HG02623 (cell line): Measurements from ENCODE around the gene CARS1.

Source experiments
- ATAC-seq: cut with Tn5 transposase; IDR thresholded peaks from one replicate; pipeline ENCODE4 v1.9.1; 2021; ENCODE audit warnings: moderate library complexity; ENCODE audit not compliant: unreplicated experiment

CARS1 gene

DNA sequence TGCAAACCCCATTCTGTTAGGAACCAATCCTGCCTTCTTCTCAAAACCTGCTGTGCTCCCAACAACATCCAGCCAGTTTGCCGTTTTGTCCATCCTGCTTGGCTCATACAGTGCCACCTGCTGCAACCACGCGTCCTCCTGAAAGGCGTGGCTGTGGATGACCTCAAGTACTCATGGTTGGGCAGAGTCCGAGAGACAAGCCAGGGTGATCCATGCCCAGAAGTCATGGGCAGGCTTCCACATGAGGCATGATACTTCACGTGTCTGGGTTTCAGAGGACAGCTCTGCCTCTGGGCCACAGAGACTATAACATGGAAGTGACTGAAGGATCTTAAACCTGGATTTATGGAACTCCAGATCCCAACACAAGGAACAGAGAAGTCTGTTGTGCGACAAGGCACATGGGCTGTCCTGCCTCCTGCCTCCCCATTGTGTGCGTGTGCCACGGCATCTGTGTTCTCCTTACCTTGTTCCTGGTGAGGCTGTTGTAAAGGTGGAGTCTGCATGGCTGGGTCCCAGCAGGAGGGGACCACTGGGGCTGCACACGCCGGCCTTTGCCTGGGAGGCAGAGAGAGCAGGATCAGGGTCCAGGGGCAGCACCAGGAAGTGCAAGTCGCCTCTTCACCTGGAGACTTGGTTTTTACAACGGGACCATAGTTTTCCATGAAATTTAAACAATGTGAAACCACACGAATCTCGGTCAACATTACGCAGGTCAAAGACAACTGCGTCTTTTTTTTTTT is 15.4 kb downstream of the CARS1 start:
- no peak for ATAC-seq

DNA sequence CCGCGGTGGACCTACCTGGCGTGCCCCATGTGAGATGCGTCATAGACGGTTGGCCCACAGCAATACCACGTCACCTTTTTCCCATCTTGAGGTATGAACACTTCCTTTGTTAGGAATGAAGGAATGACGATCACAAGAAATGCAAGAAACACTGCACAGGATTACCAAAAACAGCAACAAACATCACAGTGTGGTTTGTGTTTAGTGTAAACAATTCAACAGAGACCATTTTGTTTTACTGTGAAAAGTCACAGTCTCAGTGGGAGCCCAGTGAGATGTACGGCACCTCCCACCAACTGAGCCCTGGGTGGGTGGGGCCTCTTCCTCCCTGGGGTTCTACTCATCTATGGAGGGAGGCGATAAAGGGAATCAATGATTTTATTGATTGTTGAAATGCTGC is 16.3 kb downstream of the CARS1 start:
- ATAC-seq, result no peak

DNA sequence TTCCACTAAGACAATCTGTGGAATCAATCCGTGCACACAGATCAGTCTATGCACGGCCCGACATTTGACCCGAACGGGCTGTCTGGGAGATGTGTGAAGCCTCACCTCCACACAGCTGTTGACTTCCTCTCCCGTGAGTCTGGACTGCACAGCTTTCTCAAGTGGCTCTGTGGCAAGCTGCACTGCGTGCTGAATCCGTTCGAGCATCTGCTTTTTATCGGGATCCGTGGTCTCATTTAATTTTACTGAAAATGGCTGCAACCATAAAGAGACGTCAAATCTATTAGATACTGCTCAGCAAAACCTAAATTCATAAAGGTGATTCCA is 19.3 kb downstream of the CARS1 start:
- ATAC-seq, result no peak

DNA sequence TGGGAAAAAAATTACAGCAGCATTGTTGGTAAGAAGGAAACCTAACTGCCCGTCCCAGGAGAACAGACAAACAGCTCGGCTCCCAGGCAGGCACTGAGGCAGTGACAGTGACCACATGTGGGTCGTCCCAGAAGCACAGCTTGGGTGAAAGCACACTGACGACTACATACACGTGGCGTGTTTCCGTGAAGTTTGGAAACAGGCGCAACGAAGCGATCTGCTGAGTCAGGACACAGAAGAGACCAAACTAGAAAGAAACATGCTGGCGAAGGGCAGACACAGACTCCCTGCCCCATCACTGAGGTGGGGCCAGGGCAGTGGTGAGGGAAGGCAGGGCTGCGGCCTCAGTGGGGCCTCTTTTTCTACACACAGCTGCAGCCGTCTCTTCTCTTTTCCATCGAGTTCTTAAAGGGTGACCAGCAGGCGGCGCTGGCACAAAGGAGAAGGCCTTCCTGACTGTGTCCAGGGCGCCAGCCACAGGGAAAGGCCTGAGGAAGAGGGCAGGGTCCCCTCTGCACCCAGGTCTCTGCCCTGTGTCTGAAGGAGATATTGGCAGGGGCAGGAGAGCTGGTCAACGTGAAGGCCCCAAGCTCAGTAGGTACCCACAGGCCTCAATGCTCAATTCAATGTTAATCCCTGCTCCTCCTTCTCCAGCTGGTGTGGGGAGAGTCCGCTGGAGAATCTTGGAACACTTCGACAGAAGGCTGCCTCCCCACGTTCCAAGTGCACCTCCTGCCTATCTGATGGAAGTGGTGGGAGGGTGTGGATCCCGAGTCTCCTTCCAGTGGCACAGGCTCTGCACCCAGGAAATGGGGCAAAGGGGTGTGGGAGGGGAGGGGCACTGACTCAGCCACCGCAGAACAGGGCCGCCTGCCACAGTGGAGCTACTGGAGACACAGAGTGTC is 19.9 kb downstream of the CARS1 start:
- no peak for ATAC-seq

DNA sequence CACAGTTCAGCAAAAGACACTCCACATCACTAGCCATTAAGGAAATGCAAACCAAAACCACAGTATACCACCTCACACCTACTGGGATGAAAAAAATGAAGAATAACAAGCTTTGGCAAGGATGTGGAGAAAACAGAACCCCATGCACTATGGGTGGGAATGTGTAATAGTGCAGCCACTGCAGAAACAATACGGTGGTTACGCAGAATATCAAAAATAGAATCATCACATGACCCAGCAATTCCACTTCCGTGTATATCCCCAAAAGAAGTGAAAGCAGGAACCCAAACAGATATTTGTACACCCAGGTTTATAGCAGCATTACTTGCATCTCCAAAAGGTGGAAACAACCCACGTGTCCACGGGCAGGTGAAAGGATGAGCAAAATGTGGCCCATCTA is 20.8 kb downstream of the CARS1 start:
- ATAC-seq, result no peak

DNA sequence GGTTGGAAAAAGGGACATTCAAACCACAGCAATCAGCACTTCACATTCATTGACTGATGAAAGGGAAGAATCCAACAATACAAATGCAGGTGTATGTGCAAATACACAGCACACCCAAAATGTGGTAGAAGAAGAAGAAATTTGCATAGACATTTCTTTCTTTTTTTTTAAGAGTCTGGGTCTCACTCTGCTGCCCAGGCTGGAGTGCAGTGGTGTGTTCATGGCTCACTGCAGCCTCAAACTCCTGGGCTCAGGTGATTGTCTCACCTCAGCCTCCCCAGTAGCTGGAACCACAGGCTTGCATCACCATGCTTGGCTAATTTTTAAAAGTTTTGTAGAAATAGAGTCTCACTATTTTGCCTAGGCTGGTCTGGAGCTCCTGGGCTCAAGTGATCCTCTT is 21.9 kb downstream of the CARS1 start:
- no peak for ATAC-seq

DNA sequence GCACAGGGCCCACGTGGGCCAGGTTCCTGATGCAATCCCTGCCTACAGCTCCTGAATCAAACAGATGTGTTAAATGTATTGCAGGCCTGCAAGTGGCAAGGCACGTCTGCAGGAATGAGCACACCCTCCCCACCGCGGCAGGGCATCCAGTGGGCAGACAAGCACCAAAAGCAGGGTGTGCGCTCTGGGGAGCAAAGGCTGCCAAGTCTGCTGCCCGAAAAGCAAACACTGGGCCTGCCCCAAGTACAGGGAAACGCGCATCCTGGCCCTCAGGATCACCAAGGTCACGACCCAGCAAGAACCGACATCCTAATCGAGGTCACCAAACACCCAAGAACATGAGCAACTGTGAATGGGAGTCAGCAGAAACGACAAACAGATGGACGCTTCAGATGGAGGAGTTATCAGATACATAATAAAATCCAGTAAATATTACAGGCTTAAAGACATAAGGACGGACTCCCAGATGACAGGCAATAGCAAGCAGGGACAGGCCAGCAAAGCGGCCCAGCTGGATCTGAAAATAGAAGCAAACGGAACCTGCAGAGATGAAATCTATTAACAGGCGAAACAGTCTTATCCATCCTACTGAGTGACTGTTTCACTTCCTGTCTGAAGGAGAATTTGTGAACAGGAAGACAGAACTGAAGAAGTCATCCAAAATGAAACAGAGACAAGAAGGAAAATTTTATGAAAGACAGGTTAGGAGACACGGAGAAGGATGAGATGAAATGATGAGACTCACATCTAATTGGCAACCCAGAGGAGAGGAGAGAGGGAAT is 26.7 kb downstream of the CARS1 start:
- ATAC-seq, result no peak

DNA sequence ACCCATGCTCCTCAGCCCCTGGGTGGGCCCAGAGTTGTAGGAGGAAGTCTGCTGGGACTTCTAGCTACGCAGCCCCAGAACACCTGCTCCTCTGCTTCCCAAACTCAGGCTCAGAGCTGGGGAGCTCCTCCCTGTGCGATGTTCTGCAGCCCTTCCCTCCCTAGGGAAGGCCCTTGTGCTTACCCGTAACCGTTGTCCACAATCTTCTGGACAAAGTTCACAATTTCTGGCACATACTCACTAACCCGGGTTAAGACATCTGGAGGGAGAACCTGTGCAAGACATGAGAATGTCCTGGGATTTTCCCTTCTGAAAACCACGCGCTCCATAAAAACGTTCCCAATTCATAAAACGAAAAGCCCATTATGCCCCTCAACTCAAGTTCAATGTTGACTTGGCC is 28.4 kb downstream of the CARS1 start:
- ATAC-seq, result no peak

DNA sequence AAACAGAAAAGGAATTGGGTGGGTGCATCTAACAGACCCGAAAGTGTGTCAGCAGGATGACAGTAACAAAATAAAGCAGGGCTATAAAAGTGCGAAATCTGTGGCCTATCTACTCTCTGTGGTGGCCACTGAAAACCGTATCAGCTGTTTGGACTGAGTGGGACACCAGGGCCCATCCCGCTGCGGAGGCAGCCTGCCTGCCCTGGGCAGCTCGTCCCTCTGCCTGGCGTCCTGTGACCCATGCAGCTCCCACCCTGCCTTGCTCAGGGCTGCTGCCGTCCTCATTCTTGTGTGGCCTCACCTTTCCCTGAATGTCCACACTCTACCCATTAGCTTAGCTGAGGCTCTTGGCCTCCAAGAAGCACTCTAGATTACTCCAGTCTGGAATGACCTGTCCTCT is 30.4 kb downstream of the CARS1 start:
- ATAC-seq, result no peak

DNA sequence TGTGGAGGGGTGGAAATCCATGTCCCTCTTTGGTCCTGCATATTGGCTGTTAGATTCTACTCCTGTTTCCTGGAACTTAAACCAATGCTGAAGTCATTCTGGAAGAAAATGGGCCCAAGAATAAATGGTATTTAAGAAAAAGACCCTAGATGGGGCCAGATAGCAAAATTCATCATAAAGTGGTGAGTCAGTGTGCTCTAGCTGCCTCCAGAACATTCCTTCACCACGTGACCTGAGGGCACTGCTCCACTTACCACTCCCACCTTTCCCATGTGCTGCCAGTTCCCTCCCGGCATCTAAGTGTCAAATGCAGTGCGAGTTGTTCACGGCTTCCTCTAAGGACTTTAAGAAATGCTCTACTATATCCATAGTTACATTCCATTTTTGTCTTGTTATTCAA is 34.2 kb downstream of the CARS1 start:
- no peak for ATAC-seq

DNA sequence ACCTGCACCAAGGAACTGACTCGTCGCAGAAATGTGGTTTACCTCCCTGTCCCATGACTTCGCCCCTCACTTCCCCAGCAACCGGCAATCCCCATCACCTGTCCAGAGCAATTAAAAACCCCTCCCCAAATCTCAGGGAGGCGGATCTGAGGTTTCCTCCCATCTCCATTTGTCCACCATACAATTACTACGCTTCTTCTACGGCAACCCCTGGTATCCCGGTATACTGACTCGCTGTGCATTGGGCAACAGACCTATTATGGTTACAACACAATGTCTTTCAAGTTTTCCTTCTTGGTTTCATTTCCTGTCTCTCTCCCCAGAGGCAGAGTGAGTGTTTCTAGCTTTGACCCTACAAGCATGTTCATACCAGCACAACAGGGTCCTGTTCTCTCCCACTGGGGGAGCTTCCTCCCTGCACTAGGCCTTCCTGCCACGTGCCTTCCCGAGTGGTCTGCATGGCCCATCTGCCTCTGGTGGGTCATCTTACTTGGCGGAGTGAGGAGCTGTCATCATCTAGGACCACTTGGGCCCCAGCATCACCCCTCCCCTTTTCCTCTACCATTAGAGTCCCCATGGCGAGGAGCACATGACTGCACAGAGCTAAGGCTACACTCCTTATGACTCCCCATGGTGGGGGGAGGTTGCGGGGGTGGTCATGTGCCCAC is 34.8 kb downstream of the CARS1 start:
- peak; percentile 40 for ATAC-seq

DNA sequence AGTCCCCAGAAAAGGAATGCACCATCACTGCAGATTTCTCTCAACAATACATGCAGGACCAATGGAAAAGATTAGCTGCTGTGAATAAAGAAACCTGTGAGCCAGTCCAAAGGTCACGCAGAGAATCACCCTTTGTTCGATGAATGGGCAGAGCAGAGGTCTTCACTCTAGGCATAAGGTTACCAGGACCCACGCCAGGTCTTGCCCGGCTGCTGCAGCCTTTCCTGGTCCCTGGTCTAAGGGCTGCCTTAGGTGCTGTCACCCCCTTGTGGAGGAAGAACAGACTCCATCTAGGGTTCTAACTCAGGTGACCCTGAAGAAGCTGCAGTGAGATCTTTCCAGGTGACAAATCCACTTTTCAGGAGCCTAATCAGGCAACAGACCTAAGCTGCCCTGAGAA is 36.1 kb downstream of the CARS1 start:
- no peak for ATAC-seq

DNA sequence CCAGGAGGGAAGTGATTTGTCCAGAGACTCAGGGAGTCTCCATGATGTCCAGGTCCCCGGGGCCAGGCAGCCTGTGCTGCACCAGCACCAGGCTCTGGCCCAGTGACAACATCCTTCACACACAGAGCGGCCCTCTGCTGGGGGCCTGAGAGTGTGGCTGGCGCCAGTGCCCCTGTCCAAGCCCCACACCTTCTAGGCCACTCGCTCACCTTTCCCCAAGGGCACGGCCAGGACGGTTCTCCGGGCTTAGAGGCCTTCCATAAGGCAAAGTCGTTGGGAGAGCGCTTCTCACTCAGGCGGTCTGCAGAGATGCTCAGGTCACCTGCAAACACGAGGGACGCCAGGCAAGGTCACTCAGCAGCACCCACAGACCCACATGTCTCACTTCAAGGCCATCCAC is 37.2 kb downstream of the CARS1 start:
- ATAC-seq, result no peak

DNA sequence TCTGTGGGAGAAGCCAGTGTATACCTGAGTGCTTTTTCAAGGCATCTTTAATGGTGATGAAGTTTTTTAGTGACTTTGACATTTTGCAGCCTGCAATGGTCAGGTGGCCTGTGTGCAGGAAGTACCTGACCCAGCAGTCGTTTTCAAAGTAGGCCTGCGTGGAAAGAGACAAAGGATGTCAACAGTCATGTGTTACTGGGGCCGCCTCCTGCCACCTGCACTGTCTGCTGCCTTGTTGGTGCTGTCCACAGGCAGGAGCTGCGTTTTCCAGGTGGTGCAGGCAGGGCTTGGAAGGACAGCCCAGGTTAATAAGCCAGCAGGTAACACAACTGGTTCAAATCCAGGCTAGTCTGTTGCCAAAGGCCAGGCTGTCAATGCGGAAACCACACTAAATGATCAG is 38.6 kb downstream of the CARS1 start:
- ATAC-seq, result no peak

DNA sequence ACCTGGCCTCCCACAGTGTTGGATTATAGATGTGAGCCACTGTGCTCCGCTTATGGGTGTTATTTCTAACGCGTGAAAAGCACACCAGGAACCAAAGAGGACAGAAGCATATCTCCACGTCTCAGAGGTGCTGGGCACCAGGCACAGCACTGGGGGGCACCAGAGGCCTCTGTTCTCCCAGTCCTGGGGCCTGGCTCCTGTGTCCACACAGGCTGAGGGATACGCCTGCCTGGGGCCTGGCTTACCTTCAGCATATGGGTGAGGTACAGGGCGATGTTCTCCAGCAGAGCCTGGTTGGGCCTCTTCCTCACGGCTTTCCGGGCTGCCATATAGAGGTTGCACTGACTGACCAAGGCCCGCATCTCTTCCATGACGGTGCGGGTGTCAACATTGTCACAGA is 40.4 kb downstream of the CARS1 start:
- no peak for ATAC-seq

DNA sequence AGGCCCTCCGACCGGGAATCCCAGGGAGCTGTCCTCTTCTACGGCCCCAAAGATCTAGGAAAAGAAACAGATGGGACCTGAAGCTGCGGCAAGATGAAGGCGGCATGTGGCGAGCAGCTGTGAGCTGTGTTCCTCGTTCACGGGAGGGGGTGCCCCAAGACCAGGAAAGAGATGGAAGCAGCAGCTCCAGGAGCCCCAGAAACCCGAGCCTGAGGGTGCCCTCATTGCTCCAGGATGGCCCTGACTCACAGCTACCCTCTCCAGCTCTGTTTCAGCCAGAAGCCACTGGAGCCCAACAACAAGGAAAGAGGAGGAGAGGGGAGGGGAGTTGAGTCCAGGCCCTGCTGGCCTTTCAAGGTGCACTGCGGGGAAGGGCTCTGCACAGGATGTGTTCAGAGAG is 41.4 kb downstream of the CARS1 start:
- no peak for ATAC-seq

DNA sequence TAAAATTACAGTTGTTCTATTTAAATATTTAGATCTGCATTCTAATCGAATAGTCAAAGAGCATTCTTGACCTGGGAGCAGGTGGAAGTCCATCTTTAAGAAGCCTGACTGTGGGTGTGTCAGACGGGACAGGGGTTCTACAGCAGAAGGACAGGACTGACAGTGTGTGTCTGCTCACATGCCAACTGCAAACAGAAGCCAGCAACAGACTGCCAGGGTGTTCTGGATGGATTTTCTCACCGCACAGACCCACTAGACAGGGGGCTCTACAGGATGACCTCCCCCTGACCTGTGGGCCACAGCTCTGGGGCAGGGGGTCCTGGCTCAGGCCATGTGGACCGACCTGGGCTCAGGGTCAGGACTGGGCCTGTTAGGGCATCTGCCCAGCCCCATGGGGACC is 42.3 kb downstream of the CARS1 start:
- no peak for ATAC-seq

DNA sequence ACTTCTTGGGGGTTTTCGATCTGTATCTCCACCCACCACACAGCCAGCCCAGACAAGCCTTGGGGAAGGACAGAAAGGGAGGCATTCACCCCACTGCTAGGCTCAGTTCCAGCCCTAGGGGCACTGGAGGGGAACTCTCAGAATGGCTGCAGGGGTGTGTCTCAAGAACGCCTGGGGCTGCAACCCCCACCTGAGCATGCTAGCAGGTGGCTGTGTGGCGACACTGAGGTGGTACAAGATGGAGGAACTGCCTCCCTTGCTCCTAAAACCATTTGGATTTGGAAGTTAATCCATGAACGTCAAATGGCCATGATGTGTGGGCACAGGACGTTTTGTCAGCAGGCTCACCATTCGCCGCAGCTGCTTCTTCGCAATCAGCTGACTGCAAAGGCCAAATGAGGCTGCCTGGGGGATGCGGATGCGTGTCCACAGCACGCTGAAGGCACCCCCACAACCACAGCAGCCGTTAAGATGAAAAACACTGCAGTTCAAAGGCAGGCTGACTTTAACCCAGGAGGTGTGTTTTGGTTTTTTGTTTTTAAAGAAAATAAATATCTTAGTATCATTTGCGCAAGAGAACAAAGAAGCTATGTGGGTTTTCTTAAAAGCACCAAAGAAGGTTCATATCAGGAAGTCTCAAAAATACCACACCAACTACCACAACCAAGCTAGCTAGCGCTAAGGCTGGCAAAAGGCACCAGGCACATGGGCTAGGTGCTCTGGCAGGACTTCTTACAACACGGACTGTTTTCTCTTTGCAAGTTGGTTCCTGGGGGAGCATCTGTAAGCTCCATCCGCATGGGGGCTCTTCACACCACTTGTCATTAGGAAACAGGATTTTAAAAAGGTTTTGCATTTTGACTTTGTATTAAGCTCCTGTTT is 42.9 kb downstream of the CARS1 start:
- no peak for ATAC-seq

DNA sequence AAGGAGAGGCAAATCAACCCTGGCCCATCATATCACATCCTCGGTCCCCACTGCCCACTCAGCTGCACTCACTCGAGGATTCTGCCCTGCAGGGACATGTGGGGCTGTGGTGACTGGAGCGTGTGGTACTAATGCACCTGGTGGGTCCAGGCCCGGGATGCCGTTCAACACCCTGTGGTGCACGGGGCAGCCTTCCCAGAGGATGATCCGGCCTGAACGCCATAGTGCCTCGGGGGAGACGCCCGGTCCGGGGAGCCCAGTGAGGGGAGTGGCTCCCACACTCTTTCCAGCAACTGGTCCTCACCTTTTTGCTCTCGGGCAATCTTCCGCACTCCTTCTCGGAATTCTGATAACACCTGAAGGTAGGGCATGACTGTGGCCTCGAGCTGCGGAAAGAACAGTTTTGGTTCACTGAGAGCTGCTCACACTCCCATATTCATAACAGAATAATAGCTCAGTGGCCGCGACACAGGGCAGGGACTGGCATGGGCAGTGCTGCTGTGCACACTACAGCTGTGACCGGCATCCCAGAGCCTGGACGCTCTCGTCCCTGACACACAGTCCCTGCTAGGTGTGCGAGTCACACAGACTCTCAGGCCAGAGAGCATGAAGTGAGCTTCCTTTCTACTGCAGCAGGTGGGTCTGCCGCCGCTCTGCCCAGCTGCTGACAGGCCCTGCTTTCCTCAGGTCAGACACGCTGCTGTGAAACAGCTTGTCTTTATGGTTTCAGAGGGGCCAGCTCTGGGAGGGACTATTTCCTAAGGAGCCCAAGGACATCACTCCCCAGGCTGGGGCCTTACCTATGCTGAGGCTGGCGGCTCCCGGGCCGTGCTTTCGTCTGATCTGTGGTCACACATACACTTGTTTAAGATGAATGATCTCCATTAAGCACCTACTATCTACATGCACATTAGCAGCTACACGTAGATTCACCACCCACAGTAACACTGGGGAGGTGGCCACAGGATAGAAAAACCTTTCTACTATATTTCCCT is 45.0 kb downstream of the CARS1 start:
- ATAC-seq, result no peak
